Hippocampal formation (tissue), 2 donors: Measurements from ENCODE around the gene ATAD3B.
A peak's percentile ranks its signal among the peaks of the same experiment; 100 is the strongest.
"Not testable (repeated sequence)": the region's sequence is repeated elsewhere in the genome, so short reads cannot be mapped to it uniquely, and the experiment has no call there.

ENCODE experiments used
- DNase-seq, 2 donors: peaks; one replicate each; lab custom pipeline; 2025; lab: John Stamatoyannopoulos, UW

The ATAD3B gene

DNA sequence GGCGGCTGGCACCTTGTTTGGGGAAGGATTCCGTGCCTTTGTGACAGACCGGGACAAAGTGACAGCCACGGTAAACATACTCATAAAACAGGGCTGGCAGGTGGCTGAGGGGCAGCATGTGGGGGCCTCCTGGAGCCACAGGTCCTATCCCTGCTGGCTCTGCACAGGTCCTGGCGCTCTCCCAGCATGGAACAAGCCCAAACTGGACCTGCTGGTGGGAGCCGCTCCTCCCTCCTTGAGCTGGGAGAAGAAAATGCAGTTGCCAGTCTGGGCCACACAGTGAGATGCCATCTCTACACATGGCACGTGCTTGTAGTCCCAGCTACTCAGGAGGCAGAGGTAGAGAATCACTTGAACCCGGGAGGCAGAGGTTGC lies 19.2 kb upstream of the ATAD3B start:
- not testable (repeated sequence) for DNase-seq

DNA sequence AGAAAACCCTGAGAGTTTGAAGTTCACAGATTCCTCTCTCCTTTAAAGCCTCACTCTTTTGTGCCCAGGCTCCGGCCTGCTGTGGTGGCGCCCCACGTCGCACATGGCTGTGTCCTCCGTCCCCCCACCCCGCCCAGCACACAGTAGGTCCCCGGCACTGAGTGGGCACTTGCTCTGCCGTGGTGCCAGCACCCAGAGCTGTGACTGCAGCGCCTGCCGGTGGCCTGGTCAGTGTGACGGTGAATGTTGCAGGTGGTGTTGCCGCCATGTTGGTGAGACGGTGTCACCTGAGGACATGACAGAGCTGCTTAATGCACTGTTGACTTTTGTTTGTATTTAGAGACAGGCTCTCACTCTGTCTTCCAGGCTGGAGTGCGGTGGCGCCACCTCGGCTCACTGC lies 18.7 kb upstream of the ATAD3B start:
- DNase-seq: no peak

- DNase-seq: not testable (repeated sequence)
Measured at GRCh38 chr1:1454286-1455056, 17.1 kb upstream of the ATAD3B start.

- no peak for DNase-seq
Measured at GRCh38 chr1:1455366-1455884, 16.1 kb upstream of the ATAD3B start.

DNA sequence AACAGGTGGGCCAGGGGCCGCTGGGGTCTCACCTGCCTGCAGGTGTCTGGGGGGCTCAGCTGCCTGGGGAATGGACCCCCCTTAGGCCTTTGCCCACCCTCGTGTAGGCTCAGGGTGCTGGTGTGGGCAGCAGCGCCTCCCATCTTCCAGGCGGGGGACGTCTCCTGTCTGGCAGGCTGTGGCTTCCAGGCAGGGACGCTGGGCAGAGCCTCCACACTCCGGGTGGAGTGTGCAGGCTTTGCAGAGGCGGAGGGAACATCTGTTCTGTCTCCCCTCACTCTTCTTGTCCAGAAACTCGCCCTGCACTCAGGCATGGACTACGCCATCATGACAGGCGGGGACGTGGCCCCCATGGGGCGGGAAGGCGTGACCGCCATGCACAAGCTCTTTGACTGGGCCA lies 15.6 kb upstream of the ATAD3B start:
- DNase-seq: not testable (repeated sequence)

- not testable (repeated sequence) for DNase-seq
Measured at GRCh38 chr1:1456683-1457255, 14.8 kb upstream of the ATAD3B start.

- DNase-seq: not testable (repeated sequence)
Measured at GRCh38 chr1:1459156-1459555, 12.4 kb upstream of the ATAD3B start.

GRCh38 chr1:1459711-1460110 lies 11.9 kb upstream of the ATAD3B start:
- not testable (repeated sequence) for DNase-seq

DNA sequence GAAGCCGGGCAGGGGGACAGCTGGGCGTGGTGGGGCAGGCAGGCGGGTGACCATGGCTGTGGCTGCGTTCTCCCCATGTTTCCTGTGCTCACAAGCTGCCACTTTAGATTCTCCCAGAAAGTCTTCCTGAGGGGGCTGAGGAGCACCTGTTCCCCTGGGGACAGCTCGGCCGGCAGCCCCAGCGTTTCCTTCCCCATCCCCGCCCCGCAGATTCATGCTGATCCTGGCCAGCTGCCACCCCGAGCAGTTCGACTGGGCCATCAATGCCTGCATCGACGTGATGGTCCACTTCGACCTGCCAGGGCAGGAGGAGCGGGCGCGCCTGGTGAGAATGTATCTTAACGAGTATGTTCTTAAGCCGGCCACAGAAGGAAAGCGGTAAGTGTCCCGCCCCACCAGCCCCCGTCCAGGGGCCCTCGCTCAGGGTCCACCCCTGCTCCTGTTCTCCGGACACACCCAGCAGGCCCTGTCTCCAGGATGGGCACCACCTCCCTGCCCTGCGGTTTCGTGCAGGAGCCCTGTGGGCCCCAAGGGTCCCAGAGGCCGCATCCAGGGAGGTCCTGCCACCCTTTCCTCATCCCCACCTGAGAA lies 10.9 kb upstream of the ATAD3B start:
- no peak for DNase-seq

- DNase-seq: no peak
Measured at GRCh38 chr1:1461721-1462317, 9.7 kb upstream of the ATAD3B start.

DNA sequence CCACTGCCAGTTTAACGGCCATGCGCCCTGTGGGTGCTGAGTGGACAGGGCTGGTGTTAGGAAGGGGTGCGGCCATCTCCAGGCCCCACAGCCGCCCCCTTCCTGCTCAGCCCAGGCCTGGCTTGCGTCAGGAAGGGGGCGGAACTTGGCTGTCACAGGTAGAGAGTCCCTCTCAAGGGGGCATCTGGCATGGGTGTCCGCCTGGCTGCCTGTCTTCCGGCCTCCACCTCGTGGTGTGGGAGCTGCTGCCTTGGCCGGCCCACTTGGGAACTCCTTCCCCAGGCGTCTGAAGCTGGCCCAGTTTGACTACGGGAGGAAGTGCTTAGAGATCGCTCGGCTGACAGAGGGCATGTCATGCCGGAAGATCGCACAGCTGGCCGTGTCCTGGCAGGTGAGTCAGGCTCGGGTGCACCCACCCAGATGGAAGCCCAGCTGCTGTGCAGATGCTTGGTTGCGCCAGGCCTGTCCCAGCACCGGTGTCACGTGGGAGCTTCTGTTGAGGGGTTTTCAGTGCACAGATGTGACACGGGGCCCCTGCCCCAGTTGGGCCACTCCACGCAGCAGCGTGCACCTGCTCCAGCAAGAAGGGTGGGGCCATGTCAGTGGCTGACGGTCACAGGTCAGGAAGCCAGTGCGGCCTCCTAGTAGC lies 9.1 kb upstream of the ATAD3B start:
- DNase-seq: no peak

DNA sequence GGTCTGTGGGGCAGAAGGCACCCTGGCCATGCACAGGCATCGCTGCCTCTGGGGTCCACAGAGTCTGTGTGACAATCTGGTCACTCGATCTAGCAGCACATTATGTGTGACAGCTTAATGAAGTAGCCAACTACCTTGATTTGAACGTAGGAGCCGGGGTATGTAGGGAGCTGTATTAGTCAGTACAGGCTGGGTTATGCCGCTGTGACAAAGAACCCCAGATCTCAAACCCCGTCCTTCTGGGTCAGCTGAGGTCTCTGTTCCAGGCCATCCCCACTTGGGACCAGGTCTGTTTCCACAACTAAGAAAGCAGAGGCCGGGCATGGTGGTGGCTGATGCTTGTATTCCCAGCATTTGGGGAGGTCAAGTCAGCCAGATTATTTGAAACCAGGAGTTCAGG lies 8.3 kb upstream of the ATAD3B start:
- no peak for DNase-seq

GRCh38 chr1:1468196-1468985 lies 3.2 kb upstream of the ATAD3B start:
- DNase-seq: not testable (repeated sequence)

GRCh38 chr1:1470626-1471388 lies 758 bp upstream of the ATAD3B start:
- peak in 1 of 2 donors; percentile 42 for DNase-seq

- DNase-seq: not testable (repeated sequence)
Measured at GRCh38 chr1:1472053-1472876, 700 bp downstream of the ATAD3B start.

DNA sequence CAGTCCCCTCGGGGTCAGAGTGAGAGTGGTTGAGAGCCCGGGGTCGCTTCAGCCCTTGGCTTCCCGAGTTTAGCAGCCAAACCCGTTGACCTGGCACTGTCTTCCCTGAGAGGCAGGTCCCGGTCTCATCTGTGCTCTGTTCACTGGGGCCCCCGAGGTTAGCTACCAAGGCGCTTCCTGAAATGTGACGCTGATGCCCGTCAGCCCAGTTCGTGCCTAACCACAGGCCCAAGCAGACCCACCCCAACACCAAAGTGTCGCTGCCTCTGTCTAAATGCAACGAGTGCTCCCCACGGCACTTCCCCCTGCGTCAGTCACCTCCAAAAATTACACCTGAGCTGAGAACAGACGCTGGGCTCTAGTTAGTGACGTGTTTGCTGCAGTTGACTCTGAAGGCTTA lies 4.4 kb downstream of the ATAD3B start:
- DNase-seq: not testable (repeated sequence)

DNA sequence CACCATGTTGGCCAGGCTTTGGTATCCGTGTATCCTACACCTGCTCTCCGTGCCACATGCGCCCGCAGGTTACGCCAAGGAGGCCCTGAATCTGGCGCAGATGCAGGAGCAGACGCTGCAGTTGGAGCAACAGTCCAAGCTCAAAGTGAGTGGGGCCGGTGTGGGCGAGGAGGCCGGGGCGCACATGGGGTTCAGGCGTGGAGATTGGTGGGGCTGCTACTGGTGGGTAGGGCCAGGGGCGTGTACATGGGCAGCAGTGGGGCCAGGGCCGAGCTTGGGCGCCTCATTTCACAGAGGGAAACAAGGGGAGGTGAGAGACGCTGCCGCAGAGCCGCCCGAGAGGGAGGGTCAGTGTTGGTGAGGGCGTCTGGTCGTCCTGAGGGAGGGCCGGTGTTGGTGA lies 5.6 kb downstream of the ATAD3B start:
- DNase-seq: no peak

- no peak for DNase-seq
Measured at GRCh38 chr1:1479547-1480487, 8.3 kb downstream of the ATAD3B start.

DNA sequence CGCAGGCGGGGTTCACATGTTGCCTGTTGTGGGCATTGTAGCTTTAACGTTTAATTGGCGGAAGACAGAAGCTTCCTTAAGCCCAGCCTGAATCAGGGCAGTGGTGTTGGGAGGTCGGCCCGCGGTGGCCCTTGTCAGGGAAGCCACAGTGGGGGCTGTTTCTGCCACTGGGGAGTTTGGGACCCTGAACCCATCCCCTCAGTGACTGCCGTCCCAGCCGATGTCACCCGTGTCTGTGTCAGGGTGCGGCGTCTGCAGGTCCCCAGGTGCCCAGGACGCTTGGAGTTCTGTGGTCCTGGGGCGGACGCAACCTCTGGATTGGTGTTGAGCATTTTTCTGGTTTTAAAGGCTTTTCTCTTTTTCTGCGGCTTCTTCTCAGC lies 8.9 kb downstream of the ATAD3B start:
- DNase-seq: not testable (repeated sequence)
